Aorta (tissue), 5 donors: ENCODE data around the gene SUPT20H. TPM values are rescaled to one million over a fixed set of nuclear protein-coding genes. Genes with fewer than 3 reads are reported as not detected.

Experiments used
- ATAC-seq: fragments of 200-7000 bp; cut with Tn5 transposase; one replicate; pipeline ENCODE4 v1.9.1; 2022; ENCODE audit warnings: moderate library complexity; ENCODE audit not compliant: low FRiP score
- DNase-seq, 2 donors: peaks; one replicate each; pipeline ENCODE4 v3.0.0-alpha.2; 2020
- H3K27ac ChIP-seq, 2 donors: one replicate each; pipeline ENCODE4 v1.5.1; 2013; ENCODE audit warnings: low read length in 2 of 2, mild to moderate bottlenecking in 2 of 2, moderate library complexity in 2 of 2, control low read depth in 1 of 2, inconsistent platforms in 1 of 2, low read depth in 1 of 2
- H3K27me3 ChIP-seq, 2 donors: one replicate each; pipeline ENCODE4 v1.6.1; 2013; ENCODE audit warnings: control low read depth in 1 of 2, low read length in 1 of 2, mild to moderate bottlenecking in 1 of 2, moderate library complexity in 1 of 2; ENCODE audit not compliant: insufficient read depth in 2 of 2, control insufficient read depth in 1 of 2
- H3K36me3 ChIP-seq, 2 donors: one replicate each; pipeline ENCODE4 v1.6.1; 2013; ENCODE audit warnings: control low read depth in 1 of 2, low read length in 1 of 2, mild to moderate bottlenecking in 1 of 2; ENCODE audit not compliant: insufficient read depth in 2 of 2, control insufficient read depth in 1 of 2
- H3K4me1 ChIP-seq, 2 donors: one replicate each; pipeline ENCODE4 v1.6.1; 2013; ENCODE audit warnings: low read length in 2 of 2, control low read depth in 1 of 2, mild to moderate bottlenecking in 1 of 2, moderate library complexity in 1 of 2; ENCODE audit not compliant: insufficient read depth in 2 of 2, control insufficient read depth in 1 of 2
- H3K4me3 ChIP-seq, 2 donors: one replicate each; pipeline ENCODE4 v1.5.1; 2013; ENCODE audit warnings: low read length in 2 of 2, control low read depth in 1 of 2, mild to moderate bottlenecking in 1 of 2
- H3K9me3 ChIP-seq: one replicate; pipeline ENCODE4 v1.6.1; 2013; ENCODE audit warnings: mild to moderate bottlenecking, low read length; ENCODE audit not compliant: control insufficient read depth
- WGBS, 2 donors: extraction: QIAGEN DNeasy Blood & Tissue Kit; methylation state at CpG; one replicate each; pipeline ENCODE4 v1.1.7; 2013; 5-methylcytosine and 5-hydroxymethylcytosine counted together
- intact Hi-C, 2 donors: fragments of 100-400 bp; cut with DNase I; formaldehyde crosslinking; loops; one replicate each; pipeline versions ENCODE4 v1.14.2 to v1.15.0; 2022
- long read RNA-seq, 2 donors: library from polyadenylated mRNA; unstranded; transcript quantifications; one replicate each; pipeline ENCODE4 v2.0.0, GENCODE V29; 2020 to 2021
- polyA plus RNA-seq, 2 donors: library from polyadenylated mRNA; stranded (reverse); fragments of 200-250 nt; gene quantifications; one replicate each; pipeline ENCODE4 v1.2.3, GENCODE V29; 2013
- total RNA-seq, 2 donors: library from RNA; stranded (reverse); fragmentation: NEBNext Ultra II Directional; extraction: Animal tissue kit (Norgen Biotek cat#: 25700); gene quantifications; one replicate each; pipeline ENCODE4 v1.2.1, GENCODE V29; 2021
- donor health status: healthy with polysubstance abuse.
- donor health status: Bipolar disorder and iron deficiency.
- donor health status: DM: no; HTN: no; CAD: no.
- donor health status: DM: no; HTN: no; CAD: no.
- donor health status: DM: yes; HTN: yes; CAD: no.

Gene SUPT20H
- 10 to 100 TPM; 48.4 to 65.1 TPM for total RNA-seq
- polyA plus RNA-seq = 10 to 100 TPM; 11.4 to 35.8 TPM
- long read RNA-seq, donor 1, partial matches to known transcripts = 7 of 42 reads
- long read RNA-seq, donor 1, other reads (novel, unspliced or antisense) = 33 of 42 reads
- long read RNA-seq, donor 2, partial matches to known transcripts = 0 of 11 reads
- long read RNA-seq, donor 2, other reads (novel, unspliced or antisense) = 8 of 11 reads

DNA sequence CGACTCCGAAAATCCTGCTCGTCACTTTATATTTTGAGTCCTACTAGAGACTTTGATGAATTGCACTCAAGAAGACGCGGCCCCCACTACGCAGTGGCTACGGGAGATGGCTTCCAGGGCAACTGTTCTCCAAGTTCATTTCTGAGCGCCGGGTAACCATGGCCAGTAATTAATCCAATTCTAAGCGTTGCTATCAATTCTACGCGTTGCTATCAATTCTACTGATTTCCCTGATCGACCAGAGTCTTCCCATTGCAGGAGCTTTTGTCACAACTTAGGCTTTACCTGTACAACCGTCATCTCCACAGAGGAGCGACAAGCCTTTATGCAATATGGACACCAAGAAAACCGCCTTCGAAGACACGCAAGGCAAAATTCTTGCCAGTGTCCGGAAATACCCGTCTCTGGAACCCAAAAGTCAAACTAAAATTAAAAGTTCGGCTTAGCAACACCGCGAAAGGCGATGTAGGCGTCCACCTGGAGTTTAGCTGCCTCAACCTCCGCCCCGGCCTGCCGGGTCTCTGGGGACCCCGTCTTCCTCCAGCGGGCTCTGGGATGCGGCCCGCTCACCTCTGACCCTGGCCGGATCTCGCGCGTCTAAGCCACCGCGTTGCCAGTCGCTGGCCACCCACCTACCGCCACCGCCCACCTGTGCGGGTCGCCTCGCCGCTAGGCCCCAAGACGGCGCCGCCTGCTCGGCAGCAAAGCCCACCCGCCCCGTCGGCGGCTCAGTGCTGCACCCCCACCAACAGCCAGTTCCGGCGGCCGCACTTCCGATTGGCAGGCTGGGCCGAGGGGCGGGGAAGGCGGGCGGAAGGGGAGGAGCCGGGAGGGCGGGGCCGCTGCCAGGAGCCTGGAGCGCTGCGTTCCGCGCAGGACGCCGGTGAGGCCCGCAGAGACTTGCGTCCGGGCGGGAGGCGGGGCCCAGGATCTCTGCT lies at the start of gene SUPT20H:
TSS of gene SUPT20H (minus strand) at position 779 of the 938 bp plus-strand sequence. CDS start 8,198 bp downstream, outside the sequence.
- peak; percentile 99 for ATAC-seq
- intact Hi-C loops = loop anchor here in 1 of 2 donors (1.0 kb wide), 1 partner anchor 59 kb away; the partner anchor contains the start of gene EXOSC8

DNA sequence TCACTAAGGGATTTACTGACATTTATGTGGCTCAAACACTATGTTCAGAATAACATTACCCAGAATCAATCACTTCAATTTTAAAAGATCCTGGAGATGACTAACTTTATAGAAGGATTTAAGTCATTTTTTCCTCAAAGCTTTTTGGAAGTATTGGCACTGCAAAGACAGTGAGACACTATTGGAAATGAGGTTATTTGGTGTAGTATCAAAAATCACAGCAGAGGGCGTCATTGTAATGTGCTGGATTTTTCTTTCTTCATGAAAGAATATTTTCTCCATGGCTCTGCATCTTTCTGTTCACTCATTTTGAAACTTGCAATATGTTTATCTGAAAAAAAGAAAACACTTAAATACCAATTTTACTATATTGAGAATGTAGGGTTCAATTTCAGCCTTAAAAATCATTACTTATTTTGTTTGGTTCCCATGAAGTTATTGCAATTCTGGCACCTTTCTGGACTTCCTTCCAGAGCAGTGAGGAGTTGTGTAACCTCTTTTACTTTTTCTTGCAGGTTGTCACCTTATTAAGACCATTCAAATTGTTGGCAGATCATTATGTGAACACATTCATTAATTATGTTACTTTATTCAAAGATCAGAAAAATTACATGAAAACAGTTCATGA lies 49.7 kb upstream of the SUPT20H start:
- H3K27me3 ChIP-seq = no peaks in the 10 kb centered on the region
- intact Hi-C loops = loop anchor here (2.0 to 5.0 kb wide), 2 partner anchors 493 to 494 kb away; no protein-coding TSS in a partner anchor
- 0 to 3% methylated on average over 1 of the region's 1 CpG for WGBS, 2 donors
- no peak overlapping the region for H3K27ac ChIP-seq
- ATAC-seq (peak; percentile 76), DNase-seq (no peak)
- H3K9me3 ChIP-seq = no peaks in the 10 kb centered on the region
- H3K36me3 ChIP-seq = no peaks in the 10 kb centered on the region
- no peak overlapping the region for H3K4me3 ChIP-seq
- no peaks in the 10 kb centered on the region for H3K4me1 ChIP-seq

More for the DNA sequence above, at the start of gene SUPT20H:
- H3K36me3 ChIP-seq = no peaks in the 10 kb centered on the region
- peak within 1 kb of the TSS; percentile 64 to 89 for H3K4me3 ChIP-seq
- peaks cover 0 to 3% of the 10 kb centered on the region in 2 donors for H3K4me1 ChIP-seq
- H3K27me3 ChIP-seq = no peaks in the 10 kb centered on the region
- H3K9me3 ChIP-seq = no peaks in the 10 kb centered on the region
- 0% methylated on average over 69 to 75 of the region's 75 CpGs for WGBS, 2 donors
- H3K27ac ChIP-seq = peak within 1 kb of the TSS in 1 of 2 donors; percentile 52
- DNase-seq = peak; percentile 95 to 98

DNA sequence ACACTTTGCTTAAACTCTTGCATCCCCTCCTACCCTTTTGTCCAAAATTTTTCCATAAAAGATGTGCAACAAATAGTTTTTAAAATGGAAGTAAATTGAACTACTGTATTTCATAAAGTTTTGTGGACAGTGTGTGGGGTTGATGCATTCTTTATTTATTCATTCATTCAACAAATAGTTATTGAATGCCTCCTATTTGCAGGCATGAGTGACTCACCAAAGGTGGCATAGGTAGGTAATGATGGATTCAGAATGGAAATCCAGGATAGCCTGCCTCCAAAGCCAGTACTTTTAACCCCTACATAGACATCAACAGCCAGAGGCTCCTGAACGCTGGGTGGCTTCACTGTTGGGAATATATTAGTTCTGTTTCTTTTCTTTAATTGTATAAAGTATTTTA lies 48.4 kb upstream of the SUPT20H start:
- Histone ChIP-seq H3K9me3 (no peaks in the 10 kb centered on the region), H3K27ac (no peak overlapping the region), H3K4me1 (no peaks in the 10 kb centered on the region), H3K27me3 (no peaks in the 10 kb centered on the region), H3K36me3 (no peaks in the 10 kb centered on the region), H3K4me3 (no peak overlapping the region)
- ATAC-seq = no peak
- 88 to 90% methylated on average over 1 of the region's 1 CpG for WGBS, 2 donors
- intact Hi-C loops = loop anchor here (2.0 to 5.0 kb wide), 2 partner anchors 494 to 495 kb away; no protein-coding TSS in a partner anchor
- no peak for DNase-seq

DNA sequence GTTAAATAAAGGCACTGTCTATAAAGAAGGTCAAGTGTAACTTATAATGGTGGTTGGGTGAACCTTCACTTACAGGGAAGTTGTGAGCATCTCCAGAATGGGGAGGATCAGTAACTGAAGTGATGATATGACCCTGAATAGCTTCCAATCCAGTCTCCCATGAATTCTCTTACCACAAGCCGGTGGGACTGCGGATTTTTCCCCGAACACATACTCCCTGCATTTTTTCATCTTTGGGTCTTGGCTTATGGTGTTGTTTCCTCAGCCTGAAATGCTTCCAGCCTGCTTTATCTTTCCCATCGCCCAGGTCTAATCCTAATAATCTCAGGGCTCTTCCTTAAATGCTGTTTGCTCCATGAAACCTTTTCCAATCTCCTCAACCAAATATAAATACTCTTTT lies 48.0 kb upstream of the SUPT20H start:
- intact Hi-C loops = loop anchor here in 1 of 2 donors (5.0 kb wide), 1 partner anchor 495 kb away; no protein-coding TSS in a partner anchor
- 74 to 75% methylated on average over 4 of the region's 4 CpGs for WGBS, 2 donors
- no peaks in the 10 kb centered on the region for H3K36me3 ChIP-seq
- ATAC-seq = no peak
- H3K27me3 ChIP-seq = no peaks in the 10 kb centered on the region
- H3K9me3 ChIP-seq = no peaks in the 10 kb centered on the region
- DNase-seq = no peak
- no peaks in the 10 kb centered on the region for H3K4me1 ChIP-seq
- no peak overlapping the region for H3K4me3 ChIP-seq
- no peak overlapping the region for H3K27ac ChIP-seq

DNA sequence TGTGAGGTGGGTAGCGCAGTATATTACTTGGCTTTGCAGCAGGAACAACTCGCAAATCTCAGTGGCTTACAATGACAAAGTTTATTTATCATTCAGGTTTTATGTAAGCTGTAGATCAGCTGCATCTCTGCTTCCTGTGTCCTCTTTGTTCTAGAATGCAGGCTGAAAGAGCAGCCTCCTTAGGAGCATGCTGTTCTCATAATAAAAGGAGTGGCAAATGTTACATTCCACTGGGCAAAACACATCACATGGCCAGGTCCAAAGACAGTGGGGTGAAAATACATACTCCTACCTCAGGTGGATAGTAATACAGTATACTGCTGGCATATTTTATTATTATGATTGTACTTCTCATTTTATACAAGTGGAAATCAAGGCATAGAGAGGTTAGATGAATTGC lies 47.2 kb upstream of the SUPT20H start:
- WGBS, 2 donors = 90% methylated on average over 2 of the region's 2 CpGs
- Histone ChIP-seq H3K36me3 (no peaks in the 10 kb centered on the region), H3K4me3 (no peak overlapping the region), H3K9me3 (no peaks in the 10 kb centered on the region), H3K27ac (no peak overlapping the region), H3K27me3 (no peaks in the 10 kb centered on the region), H3K4me1 (no peaks in the 10 kb centered on the region)
- DNase-seq = no peak
- intact Hi-C loops = loop anchor here in 1 of 2 donors (5.0 kb wide), 1 partner anchor 496 kb away; no protein-coding TSS in a partner anchor
- no peak for ATAC-seq

DNA sequence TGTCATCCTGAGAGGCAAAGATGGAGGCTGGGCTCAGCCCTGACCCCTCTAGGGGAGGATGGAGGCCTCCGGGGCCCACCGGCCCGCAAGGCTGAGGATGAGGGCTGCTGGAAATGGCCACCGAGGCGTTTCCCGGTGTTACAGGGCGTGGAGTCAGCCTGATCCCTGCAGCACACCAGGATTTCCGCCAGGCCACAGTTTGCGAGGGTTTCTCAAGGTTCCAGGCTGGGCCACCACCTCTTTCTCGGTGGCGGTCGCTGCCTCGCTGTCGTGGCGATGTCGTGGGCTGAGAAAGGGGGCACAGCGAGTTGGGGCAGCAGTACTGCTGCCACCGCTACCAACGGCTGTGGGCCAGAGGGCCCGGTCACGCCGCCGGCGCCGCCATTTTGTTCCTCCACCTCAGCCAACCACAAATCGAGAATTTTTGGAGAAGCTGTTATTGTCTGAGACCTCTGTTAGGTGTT lies 45.8 kb upstream of the SUPT20H start, which contains the start of gene CSNK1A1L:
TSS of gene CSNK1A1L (minus strand) at position 414 of the 464 bp plus-strand sequence. CDS start at position 6, 408 bp downstream.
- Histone ChIP-seq H3K9me3 (no peaks in the 10 kb centered on the region), H3K36me3 (no peaks in the 10 kb centered on the region), H3K27ac (no peak within 1 kb of the TSS), H3K27me3 (no peaks in the 10 kb centered on the region), H3K4me1 (no peaks in the 10 kb centered on the region), H3K4me3 (no peak within 1 kb of the TSS)
- 91 to 95% methylated on average over 26 of the region's 26 CpGs for WGBS, 2 donors
- DNase-seq (no peak), ATAC-seq (no peak)
- intact Hi-C loops = loop anchor here in 1 of 2 donors (5.0 kb wide), 1 partner anchor 497 kb away; no protein-coding TSS in a partner anchor

DNA sequence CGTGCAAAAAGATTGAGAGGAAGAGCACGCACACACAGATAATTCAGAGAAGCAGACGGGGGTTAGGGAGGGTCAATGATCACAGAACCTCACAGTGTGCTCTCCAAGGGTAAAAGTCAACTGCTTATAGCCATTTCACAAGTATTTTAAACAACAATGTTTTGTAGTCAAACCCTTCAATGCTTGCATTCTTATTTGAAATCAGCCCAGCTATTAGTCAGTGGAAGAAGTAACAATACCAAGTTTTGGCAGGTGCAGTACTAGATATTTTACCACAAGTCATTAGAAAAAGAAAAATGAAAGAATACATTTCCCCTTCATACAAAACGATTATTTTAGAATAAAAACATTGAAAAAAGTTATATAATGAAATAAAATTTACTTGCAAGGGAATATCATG lies 43.4 kb upstream of the SUPT20H start:
- ATAC-seq = no peak
- Histone ChIP-seq H3K9me3 (no peaks in the 10 kb centered on the region), H3K27ac (no peak overlapping the region), H3K36me3 (no peaks in the 10 kb centered on the region), H3K4me1 (no peaks in the 10 kb centered on the region), H3K27me3 (no peaks in the 10 kb centered on the region), H3K4me3 (no peak overlapping the region)
- intact Hi-C loops = no loop called here
- WGBS, 2 donors = 70 to 72% methylated on average over 4 of the region's 4 CpGs
- no peak for DNase-seq

DNA sequence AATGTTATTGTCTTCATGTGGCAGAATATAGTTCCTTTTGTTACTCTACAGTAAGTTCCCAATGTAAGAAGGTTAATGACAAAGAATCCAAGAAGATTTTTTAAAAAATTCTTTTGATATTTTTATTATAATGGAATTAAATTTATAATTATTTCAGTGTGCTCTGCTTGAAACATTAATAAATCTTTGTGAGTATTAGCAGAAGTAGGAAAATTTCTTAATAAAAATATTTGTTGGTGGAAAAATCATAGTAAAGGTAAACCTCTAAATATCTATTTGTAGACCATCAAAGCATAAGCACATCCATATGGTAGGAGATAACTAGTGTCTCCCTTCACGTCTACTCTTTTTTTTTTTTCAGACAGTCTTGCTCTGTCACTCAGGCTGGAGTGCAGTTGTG lies 41.7 kb upstream of the SUPT20H start:
- Histone ChIP-seq H3K9me3 (no peaks in the 10 kb centered on the region), H3K4me1 (no peaks in the 10 kb centered on the region), H3K27ac (no peak overlapping the region), H3K36me3 (no peaks in the 10 kb centered on the region), H3K27me3 (no peaks in the 10 kb centered on the region), H3K4me3 (no peak overlapping the region)
- WGBS, 2 donors = 54 to 62% methylated on average over 1 of the region's 1 CpG
- no peak for DNase-seq
- intact Hi-C loops = no loop called here
- ATAC-seq = no peak
